NCI-H774 (cell line): ENCODE measurements around the gene TLNRD1.

Experiments
- DNase-seq: peaks from one replicate; lab custom pipeline; 2025; lab: John Stamatoyannopoulos, UW

TLNRD1 gene

DNA sequence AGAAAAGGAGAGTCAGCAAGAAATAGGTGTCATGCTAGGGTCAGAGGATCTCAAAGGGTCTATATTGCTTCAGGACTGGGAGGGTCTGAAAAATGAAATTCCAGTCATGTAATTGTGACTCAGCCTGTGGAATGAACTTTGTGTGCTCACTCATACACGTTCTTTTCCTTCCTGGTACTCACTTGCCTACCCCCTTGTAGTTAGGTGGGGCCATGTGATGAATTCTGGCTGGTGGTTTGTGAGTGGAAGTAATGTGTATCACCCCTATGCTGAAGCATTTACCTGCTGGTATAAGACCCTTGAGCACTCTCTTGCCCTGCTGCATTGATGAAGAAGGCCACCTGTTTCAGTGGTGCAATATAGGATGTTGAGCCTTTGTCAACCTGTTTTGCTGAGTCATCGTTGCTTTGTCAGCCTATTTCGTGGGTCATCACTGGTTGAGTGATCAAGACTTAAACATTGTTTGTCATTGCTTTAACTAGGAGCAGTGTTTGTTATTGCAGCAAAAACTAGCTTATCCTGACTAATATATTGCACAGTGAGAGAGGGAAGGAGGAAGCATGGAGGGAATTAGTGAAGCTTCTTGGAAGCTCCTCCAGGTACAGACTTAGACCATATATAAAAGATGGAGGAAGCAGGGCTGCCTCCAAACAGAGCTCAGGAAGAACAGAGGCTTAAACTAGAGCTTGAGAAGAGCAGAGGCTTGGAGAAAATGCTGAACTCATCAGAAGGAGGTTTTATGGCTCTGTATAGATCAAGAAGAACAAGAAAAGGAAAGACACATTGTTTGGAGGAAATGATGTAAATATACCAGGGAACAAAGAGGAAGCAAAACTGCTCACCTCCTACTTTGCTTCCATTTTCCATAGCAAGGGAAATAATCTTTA lies 28.9 kb downstream of the TLNRD1 start:
- no peak for DNase-seq

DNA sequence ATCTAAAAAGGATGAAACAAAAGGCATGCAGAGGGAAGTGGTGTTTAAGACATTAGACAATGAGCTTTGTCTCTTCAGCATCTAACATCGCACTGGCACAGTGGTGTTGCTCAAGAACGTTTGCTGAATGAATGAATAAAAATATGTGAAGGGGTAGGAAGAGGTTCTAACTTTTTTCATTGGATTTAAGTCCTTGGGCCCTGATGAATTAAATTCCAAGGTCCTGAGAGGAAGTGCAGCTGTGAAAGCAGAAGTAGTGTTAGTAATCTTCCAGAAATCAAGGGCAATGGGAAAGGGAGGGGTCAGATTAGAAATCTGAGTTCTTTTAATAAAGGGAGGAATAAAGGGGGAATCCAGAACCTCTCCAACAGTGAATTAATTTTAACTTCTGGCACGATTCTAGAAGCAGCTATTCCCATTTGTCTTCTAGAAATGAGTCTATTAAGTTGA lies 29.6 kb downstream of the TLNRD1 start:
- no peak for DNase-seq

DNA sequence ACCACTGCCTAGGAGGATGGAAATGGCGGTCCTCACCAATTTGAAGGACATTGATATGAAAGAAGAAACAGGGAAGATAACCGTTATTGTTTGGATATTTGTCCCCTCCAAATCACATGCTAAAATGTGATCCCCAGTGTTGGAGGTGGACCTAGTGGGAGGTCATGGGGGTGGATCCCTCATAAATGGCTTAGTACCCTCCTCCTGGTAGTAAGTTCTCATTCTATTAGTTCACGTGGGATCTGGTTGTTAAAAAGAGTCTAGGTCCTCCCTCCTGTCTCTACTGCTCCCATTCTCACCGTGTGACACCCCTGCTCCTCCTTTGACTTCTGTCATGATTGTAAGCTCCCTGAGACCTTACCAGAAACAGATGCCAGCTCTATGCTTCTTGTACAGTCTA lies 30.5 kb downstream of the TLNRD1 start:
- DNase-seq = no peak

DNA sequence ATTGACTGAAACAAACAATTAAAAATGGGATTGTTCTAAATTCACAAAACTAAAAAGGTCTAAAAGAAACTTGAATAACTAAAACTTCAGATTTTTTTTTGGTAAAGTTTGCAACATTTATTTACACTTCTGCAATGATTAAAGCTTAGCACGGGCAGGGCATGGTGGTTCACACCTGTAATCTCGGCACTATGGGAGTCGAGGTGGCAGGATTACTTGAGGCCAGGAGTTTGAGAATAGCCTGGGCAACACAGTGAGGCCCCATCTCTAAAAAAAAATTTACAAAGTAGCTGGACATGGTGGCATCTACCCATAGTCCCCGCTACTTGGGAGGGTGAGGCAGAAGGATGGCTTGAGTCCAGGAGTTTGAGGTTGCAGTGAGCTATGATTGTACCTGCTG lies 31.6 kb downstream of the TLNRD1 start:
- DNase-seq = no peak

DNA sequence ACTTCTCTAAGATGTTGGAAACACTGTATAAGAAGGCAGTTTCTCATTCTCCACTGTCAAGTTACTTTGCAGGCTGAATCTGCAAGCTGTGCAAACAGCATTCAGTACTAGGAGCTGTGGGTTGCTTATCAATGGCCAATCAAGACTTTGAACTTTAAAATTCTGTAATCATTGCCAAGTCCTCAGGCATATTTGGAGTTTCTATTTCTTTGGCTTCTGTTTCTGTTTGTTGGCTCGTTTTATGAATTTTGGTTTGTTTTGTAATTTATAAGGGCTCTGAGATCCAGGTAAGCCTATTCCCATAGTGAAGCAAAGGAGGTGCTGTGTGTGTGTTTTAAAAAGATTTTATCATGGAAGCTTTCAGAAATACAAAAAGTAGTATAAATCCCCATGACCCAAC lies 32.1 kb downstream of the TLNRD1 start:
- DNase-seq = no peak

DNA sequence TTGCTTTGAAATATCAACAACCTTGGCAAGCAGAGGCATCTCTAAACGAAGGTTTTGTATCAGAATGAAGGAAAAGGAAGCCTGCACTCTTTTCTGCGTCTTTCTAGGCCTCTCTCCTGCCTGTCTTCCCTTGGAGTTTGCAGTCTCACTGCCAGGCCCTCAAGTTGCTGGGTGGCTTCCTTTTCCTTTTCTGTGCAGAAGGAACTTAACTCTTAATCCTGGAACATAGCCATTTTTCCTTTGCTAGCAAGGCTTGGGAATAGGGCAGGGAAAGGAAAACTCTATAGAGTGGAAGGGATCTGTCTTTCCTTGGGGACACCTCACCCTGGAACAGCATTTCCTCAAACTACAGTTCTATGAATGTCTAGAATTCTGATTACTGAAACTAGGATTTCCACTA lies 32.8 kb downstream of the TLNRD1 start:
- DNase-seq = no peak

DNA sequence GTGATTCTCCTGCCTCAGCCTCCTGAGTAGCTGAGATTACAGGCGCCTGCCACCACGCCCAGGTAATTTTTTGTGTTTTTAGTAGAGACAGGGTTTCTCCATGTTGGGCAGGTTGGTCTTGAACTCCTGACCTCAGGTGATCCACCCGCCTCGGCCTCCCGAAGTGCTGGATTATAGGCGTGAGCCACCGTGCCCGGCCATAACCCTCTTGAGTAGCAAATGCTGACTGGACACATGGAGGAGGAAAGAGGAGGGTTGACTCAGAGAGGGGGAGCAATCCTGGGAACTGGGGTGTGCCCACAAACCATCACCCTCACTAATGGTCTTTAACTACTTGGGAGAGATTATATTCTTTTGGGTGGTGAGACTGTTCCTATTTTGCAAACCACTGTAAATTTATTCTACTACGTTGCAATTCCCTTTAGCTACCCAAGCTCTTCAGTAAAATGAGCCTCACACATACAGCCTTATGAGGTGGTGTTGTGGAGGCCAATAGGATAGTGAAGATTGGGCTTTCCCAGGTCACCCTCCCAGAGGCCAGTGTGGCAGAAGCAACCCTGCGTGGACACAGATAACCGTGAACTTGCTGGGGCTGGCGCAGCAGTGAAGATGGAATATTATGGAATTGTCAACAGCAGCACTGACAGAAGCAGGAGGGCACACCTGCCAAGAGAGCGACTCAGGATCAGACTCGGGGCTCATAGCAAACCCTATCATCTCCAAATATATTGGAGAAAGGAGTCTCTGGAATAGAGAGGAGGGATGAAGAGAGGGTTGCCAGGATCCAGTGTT lies 37.4 kb downstream of the TLNRD1 start:
- DNase-seq = no peak

DNA sequence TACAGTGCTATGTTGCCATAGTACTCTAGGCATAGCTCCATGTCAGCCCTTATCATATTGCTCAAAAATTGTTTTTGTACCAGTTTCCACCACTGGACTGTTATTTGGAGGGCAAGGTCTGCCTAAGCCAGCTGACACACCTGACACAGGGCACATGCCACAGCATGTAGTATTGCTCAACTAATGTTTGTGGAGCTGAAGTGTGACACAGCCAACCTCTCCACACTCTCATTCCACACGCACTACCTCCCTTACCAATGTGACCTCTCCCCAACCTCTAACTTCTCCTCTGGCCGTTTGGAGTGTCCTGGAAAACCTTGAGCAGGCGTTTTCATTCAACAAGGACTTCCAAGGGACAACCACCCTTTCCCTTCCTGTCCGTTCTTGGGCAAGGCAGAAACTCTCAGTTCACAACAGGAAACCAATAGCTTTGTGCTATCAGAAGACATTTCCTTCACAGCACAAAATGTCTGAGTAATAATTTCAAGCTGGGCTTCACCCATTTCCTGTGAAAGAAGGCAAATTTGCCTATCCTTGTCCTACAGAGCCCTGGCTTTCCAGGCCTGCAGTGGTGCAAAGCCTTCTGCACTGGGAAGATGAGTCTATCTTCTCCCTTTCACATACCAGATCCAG lies 38.4 kb downstream of the TLNRD1 start:
- no peak for DNase-seq

DNA sequence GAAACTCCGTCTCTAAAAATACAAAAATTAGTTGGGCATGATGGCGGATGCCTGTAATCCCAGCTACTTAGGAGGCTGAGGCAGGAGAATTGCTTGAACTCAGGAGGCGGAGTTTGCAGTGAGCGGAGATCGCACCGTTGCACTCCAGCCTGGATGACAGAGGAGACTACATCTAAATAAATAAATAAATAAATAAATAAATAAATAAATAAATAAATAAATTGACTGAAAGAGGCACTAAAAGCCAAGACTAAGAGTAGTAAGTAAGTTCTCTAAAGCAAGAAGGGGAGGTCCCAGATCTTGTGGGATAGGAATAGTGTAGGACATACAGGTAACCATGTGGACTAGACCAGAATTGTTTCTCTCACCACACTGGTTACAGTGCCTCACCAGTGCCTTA lies 40.0 kb downstream of the TLNRD1 start:
- DNase-seq = no peak

DNA sequence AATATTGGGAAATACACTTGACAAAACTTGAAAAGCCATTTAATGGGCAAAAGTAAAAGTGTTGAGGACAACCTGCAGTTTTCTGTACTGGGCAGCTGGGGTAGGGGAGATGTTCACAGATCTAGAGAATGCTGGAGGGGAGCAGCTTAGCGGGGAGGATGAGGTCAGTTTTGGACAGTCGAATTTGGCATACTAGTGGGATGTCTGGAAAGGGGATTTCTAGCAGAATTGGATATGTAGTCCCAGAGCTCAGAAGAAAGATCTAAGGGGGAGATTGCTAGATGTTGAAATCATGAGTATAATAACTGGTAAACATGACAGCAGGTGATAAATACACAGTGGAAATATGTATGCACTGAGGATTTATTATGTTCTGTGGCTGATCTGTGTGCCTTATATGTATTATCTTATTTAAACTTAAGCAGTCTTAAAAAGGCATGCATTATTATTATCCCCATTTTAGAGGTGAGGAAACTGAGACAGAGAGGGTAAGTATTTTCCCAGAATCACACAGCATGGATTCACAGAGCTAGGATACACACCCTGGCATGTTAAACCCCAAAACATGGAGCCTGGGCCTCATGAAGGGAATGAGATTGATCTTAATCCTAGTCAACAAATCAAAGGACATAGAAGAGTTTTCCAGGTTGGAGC lies 42.7 kb downstream of the TLNRD1 start:
- no peak for DNase-seq

DNA sequence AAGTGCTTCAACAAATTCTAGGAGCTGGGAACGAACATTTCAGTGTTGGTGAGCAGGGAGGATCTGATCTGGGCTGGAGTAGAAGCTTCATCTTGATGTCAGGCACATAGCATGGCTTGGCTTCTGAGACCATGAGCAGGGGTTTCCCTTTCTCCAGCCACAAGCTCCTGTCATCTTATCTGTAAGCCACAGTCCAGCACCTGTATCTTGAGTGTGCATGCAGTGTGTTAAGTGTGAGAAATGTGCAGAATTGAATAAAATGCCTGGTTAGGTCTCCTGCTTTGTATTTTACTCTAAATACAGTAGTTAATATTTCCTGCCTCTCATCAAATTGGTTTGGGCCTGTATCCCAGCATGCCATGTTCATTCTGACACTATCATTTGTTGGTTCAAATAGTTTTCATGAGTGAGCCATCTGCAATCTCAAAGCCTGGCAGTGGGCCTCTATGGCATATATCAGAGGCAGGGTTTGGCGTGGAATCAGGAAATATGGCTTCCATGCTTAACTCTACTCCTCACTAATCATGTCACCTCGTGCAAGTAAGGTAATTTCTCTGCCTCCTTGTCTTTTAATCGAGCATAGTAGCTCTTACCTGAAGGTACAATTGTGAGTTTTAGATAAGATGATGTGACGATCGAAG lies 43.3 kb downstream of the TLNRD1 start:
- no peak for DNase-seq

DNA sequence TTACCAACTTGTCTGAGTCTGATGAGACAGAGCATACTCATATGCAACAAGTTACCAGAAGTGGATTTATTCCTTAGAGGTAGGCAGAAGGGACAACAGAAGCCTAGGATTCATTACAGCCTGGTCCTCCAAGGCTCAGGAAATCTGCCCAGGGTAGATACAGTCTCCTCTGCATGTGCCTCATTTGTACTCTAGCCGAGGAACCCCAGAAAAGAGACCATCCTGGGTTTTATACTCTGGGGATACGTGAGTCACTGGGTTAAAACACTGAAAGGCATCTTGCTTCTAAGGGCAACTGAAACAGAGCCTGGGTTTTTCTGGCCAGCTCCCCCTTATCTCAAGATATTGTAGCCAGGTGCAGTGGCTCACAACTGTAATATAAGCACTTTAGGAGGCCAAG lies 45.6 kb downstream of the TLNRD1 start:
- no peak for DNase-seq

DNA sequence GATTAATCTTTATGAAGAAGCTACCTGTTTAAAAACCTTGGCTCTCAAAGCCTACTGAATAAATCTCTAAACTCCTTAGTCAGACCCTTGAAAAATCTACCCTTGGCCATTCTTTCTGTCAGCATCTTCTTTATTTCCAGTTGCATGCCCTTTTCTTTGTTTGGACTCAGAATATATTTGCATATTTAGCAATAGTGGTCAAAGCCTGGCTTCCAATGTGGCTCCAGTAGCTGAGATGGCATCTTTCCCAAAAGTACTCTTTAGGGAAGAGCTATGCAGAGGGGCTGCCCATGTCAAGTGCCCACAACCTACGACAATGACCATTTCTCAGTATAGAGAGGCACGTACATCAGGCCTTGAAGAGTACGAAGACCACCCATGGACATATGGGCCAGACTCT lies 47.2 kb downstream of the TLNRD1 start:
- DNase-seq = no peak

DNA sequence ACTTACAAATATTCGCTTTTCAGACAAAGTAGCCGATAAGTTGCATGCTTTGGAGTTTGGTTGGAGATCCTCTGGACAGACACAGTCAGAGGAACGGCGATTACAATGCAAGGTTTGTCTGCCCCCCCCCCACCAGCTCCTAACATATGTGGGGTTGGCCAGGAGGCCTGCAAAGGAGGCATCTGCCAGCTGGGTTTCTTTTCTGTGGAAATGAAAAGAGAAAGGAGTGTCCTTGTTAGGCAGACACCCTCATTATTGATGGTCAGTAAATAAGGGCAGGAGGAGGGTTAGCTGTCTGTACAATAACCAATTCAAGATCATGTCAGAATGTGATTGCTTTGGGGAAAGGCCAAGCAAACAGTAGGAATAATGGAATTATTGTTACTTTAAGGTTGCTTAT lies 49.1 kb downstream of the TLNRD1 start:
- DNase-seq = peak; percentile 61

DNA sequence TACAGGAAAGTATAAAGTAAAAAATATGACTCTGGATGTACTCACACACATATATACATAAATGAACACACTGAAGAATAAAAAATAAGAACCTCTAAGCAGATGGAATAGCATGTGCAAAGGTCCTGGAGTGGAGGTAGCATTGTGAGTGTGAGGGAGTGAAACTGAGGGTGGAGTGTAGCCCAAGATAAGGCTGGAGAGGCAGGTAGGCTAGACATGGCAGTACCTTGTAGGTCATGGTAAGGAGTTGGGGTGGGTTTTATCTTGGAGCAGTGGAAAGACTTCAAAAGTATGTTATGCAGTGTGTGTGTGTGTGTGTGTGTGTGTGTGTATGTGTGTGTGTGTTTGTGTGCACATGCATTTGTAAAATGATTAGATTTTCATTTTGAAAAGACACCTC lies 49.5 kb downstream of the TLNRD1 start:
- no peak for DNase-seq

DNA sequence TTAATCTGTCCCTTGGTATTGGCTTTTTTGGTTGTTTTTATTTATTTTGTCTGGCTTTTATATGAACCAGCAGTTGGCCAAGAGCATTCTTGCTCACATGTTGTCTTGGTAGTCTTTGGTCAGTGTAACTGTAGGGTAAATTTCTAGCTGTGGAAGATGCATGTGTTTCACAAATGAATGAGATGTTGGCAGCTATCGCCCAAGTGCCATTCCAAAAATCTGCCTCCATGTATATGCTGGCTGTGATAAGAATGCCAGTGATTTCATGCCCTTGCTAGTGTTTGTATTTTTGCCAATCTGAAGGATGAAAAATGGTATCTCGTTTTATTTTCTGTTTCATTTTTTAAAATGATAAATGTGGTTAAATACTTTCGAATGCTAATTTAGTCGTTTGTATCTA lies 50.1 kb downstream of the TLNRD1 start:
- DNase-seq = no peak

DNA sequence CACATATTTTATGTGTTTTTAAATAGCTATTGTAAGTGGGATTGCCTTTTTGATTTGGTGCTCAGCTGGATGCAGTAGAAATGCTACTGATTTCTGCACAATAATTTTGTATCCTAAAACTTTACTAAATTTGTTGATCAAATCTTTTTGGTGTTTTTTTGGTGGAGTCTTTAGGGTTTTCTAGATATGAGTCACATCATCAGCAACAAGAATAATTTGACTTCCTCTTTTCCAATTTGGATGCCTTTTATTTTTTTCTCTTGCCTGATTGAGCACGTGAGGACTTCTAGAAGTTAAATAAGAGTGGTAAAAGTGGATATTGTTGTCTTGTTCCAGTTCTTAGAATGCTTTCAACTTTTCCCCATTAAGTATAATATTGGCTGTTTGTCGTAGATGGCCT lies 51.3 kb downstream of the TLNRD1 start:
- no peak for DNase-seq

DNA sequence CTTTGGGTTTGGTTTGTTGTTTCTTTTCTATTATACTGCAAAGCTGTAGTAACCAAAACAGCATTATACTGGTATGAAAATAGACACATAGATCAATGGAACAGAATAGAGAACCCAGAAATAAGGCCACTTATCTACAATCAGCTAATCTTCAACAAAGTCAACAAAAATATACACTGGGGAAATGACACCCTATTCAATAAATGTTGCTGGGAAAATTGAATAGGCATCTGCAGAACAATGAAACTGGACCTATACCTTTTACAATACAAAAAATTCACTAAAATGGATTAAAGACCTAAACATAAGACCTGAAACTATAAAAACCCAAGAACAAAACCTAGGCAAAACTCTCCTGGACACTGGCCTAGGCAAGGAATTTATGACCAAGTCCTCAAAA lies 52.9 kb downstream of the TLNRD1 start:
- no peak for DNase-seq

DNA sequence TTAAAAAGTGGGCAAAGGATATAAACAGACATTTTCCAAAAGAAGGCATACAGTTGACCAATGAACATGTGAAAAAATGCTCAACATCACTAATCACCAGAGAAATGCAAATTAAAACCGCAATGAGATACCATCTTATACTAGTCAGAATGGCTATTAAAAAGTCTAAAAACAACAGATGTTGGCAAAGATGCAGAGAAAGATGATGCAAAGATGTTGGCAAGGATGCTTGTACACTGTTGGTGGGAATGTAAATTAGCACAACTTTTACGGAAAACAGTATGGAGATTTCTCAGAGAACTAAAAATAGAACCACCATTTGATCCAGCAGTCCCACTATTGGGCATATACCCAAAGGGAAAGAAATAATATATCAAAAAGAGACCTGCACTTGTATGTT lies 53.5 kb downstream of the TLNRD1 start:
- DNase-seq = no peak
